K562 (cell line): Measurements from ENCODE around the gene TCF4. TPM values are rescaled to one million over a fixed set of nuclear protein-coding genes. Genes with fewer than 3 reads are reported as not detected.

Experiments used
- ATAC-seq: fragments of 200-7000 bp; cut with Tn5 transposase; 3 replicates; pipeline ENCODE4 v1.9.1; 2020; ENCODE audit warnings: moderate library complexity
- BruUV-seq: library from RNA; stranded (reverse); fragments of 400-500 nt; replicated peaks from 2 replicates; lab custom pipeline; 2021; lab: Mats Ljungman, UMichigan
- CTCF ChIA-PET: fragments of 300-600 bp; formaldehyde crosslinking; extraction: SDS; loops from one replicate; lab custom pipeline; 2021; ENCODE audit warnings: low intra/inter-chr PET ratio; lab: Yijun Ruan, JAX
- POLR2A ChIA-PET: fragments of 300-600, 350-650 bp; sonication (Branson Sonifier 250); formaldehyde crosslinking; extraction: SDS; loops from one replicate; lab custom pipeline; 2021; ENCODE audit warnings: antibody characterized with exemption, inconsistent platforms; lab: Yijun Ruan, JAX
- DNase-seq, 4 experiments: peaks; one replicate each; pipeline versions ENCODE4 v3.0.0 to v3.0.0-alpha.2; 2011 to 2018; ENCODE audit warnings: low spot score in 3 of 4, mixed read lengths in 3 of 4; ENCODE audit errors: extremely low read depth in 1 of 4
- FAIRE-seq: peaks from 2 replicates; lab custom pipeline; 2011; peaks lifted over from hg19 to GRCh38; lab: Jason Lieb, UNC
- H2AFZ ChIP-seq: 2 replicates; pipeline ENCODE4 v1.6.0; 2011; ENCODE audit warnings: low read depth, low read length, control low read depth, inconsistent platforms
- H3K27ac ChIP-seq: fragments of 200-600 bp; 3 replicates; pipeline ENCODE4 v1.8.0; 2011; ENCODE audit warnings: low read depth, mild to moderate bottlenecking, control low read depth, inconsistent platforms, low read length, moderate library complexity, mixed read lengths; ENCODE audit errors: extremely low read depth
- H3K27me3 ChIP-seq, 2 experiments: fragments of 300-600 bp in 1 of 2; 2 replicates in 1 of 2; 3 replicates in 1 of 2; pipeline versions ENCODE4 v1.6.0 to v1.8.0; 2011; ENCODE audit warnings: inconsistent platforms in 2 of 2, low read length in 2 of 2, mild to moderate bottlenecking in 1 of 2, mixed read lengths in 1 of 2, moderate library complexity in 1 of 2; ENCODE audit not compliant: control insufficient read depth in 2 of 2, insufficient read depth in 2 of 2
- H3K36me3 ChIP-seq: fragments of 300-600 bp; 3 replicates; pipeline ENCODE4 v1.8.0; 2011; ENCODE audit warnings: mild to moderate bottlenecking, low read length, inconsistent platforms; ENCODE audit not compliant: control insufficient read depth, insufficient read depth
- H3K4me1 ChIP-seq, 2 experiments: fragments of 200-600 bp in 1 of 2; replicated peaks in 1 of 2; 2 replicates in 1 of 2; 3 replicates in 1 of 2; pipeline versions ENCODE4 v1.5.1 to v1.8.0; 2011; ENCODE audit warnings: inconsistent platforms in 2 of 2, low read length in 2 of 2, mild to moderate bottlenecking in 1 of 2, mixed read lengths in 1 of 2, moderate library complexity in 1 of 2; ENCODE audit not compliant: control insufficient read depth in 2 of 2, insufficient read depth in 2 of 2
- H3K4me2 ChIP-seq: 2 replicates; pipeline ENCODE4 v1.6.1; 2011; ENCODE audit warnings: low read length, control low read depth, inconsistent platforms, mixed read lengths; ENCODE audit not compliant: insufficient read depth
- H3K4me3 ChIP-seq: fragments of 200-600 bp; sonication (generic), shearing (Covaris generic); 2 replicates; pipeline ENCODE4 v1.5.1; 2016; ENCODE audit warnings: control low read depth, inconsistent platforms
- H3K79me2 ChIP-seq: fragments of 200-600 bp; 3 replicates; pipeline ENCODE4 v1.8.0; 2011; ENCODE audit warnings: low read length, inconsistent platforms; ENCODE audit not compliant: control insufficient read depth, insufficient read depth
- H3K9ac ChIP-seq, 2 experiments: 2 replicates each; pipeline versions ENCODE4 v1.6.0 to v1.6.1; 2011; ENCODE audit warnings: low read depth in 2 of 2, low read length in 2 of 2, control low read depth in 1 of 2, inconsistent platforms in 1 of 2, mild to moderate bottlenecking in 1 of 2, mixed read lengths in 1 of 2; ENCODE audit not compliant: insufficient read depth in 1 of 2
- H3K9me1 ChIP-seq: one replicate; pipeline ENCODE4 v1.6.0; 2011; ENCODE audit warnings: inconsistent platforms, mild to moderate bottlenecking, low read length, moderate library complexity; ENCODE audit not compliant: control insufficient read depth, insufficient read depth
- H3K9me3 ChIP-seq: replicated peaks from 2 replicates; pipeline ENCODE4 v1.5.1; 2011; ENCODE audit warnings: low read depth, low read length, inconsistent platforms; ENCODE audit not compliant: control insufficient read depth, insufficient read depth
- H4K20me1 ChIP-seq: replicated peaks from 2 replicates; pipeline ENCODE4 v1.6.1; 2011; ENCODE audit warnings: low read length, inconsistent platforms, mixed read lengths; ENCODE audit not compliant: control insufficient read depth, insufficient read depth
- BRCA1 ChIP-seq, 2 experiments: fragments of 450-650 bp in 1 of 2; sonication (generic) in 1 of 2; formaldehyde crosslinking in 1 of 2; IDR thresholded peaks; 2 replicates each; pipeline versions ENCODE4 v1.5.0 to v1.6.1; 2017 to 2020; ENCODE audit warnings: mild to moderate bottlenecking in 1 of 2, missing genetic modification reagents in 1 of 2
- CCNT2 ChIP-seq: IDR thresholded peaks from 2 replicates; pipeline ENCODE4 v1.6.1; 2011; ENCODE audit warnings: borderline replicate concordance, low read depth, mild to moderate bottlenecking, moderate library complexity, mixed read lengths, low read length; ENCODE audit not compliant: insufficient read length; ENCODE audit errors: extremely low read depth
- CREB5 ChIP-seq: fragments of 250-450 bp; sonication (Bioruptor Pico); IDR thresholded peaks from 2 replicates; pipeline ENCODE4 v1.5.0; 2020; ENCODE audit warnings: mild to moderate bottlenecking
- PPARD ChIP-seq: fragments of 250-450 bp; sonication (Bioruptor Pico); IDR thresholded peaks from 2 replicates; pipeline ENCODE4 v1.8.0; 2022; ENCODE audit warnings: inconsistent platforms, mild to moderate bottlenecking, moderate library complexity
- TEAD1 ChIP-seq, 2 experiments: fragments of 450-650 bp in 1 of 2; sonication (generic) in 1 of 2; formaldehyde crosslinking; IDR thresholded peaks; 2 replicates each; pipeline versions ENCODE4 v1.4.0 to v1.8.0; 2020 to 2022; ENCODE audit warnings: mild to moderate bottlenecking in 2 of 2, missing genetic modification reagents in 1 of 2
- UBTF ChIP-seq, 2 experiments: IDR thresholded peaks; 2 replicates each; pipeline ENCODE4 v1.6.1; 2012; ENCODE audit warnings: improper control_type of control experiment in 2 of 2, low read depth in 2 of 2, low read length in 2 of 2, borderline replicate concordance in 1 of 2
- ZNF518B ChIP-seq: fragments of 250-450 bp; sonication (Bioruptor Pico); IDR thresholded peaks from 2 replicates; pipeline ENCODE4 v1.5.0; 2021; ENCODE audit warnings: mild to moderate bottlenecking, moderate library complexity
- ZNF551 ChIP-seq: fragments of 250-450 bp; sonication (Bioruptor Pico); IDR thresholded peaks from 2 replicates; pipeline ENCODE4 v1.5.0; 2021; ENCODE audit warnings: mild to moderate bottlenecking, moderate library complexity
- ZNF77 ChIP-seq: fragments of 250-450 bp; sonication (Bioruptor Pico); IDR thresholded peaks from 2 replicates; pipeline ENCODE4 v1.5.0; 2020
- ZNF79 ChIP-seq: fragments of 250-450 bp; sonication (Bioruptor Pico); IDR thresholded peaks from 2 replicates; pipeline ENCODE4 v1.4.0; 2020; ENCODE audit warnings: low read depth, mild to moderate bottlenecking, moderate library complexity
- WGBS: fragments of 100-300 bp; shearing (Covaris generic); methylation state at CpG from one replicate; pipeline ENCODE4 v1.1.6; 2016; ENCODE audit warnings: low coverage, mixed read lengths; ENCODE audit not compliant: insufficient coverage; ENCODE audit errors: missing lambda C conversion rate; 5-methylcytosine and 5-hydroxymethylcytosine counted together
- in situ Hi-C: fragments of 300-500 bp; cut with MboI; formaldehyde crosslinking; loops from 4 replicates; pipeline ENCODE4 v1.15.0; 2018; ENCODE audit warnings: inconsistent platforms, mixed read lengths
- intact Hi-C: fragments of 100-400 bp; cut with micrococcal nuclease; formaldehyde crosslinking; loops from 2 replicates; pipeline ENCODE4 v1.14.2; 2022
- polyA plus RNA-seq, 8 experiments: library from polyadenylated mRNA; depleted of rRNA in 4 of 8; stranded (reverse) in 5 of 8; unstranded in 3 of 8; fragments of >200 nt; fragmentation: Nextera tagmentation in 2 of 8; fragmentation: Illumina TruSeq in 1 of 8; extraction: Ambion mirVana in 2 of 8; extraction: Trizol in 1 of 8; gene quantifications; 2 replicates each; pipeline versions ENCODE4 v1.2.1 to v1.2.3, GENCODE V29; 2011 to 2014; ENCODE audit warnings: inconsistent platforms in 1 of 8, missing spikeins in 1 of 8
- total RNA-seq, 7 experiments: library from RNA; depleted of rRNA in 6 of 7; stranded (reverse); fragments of >200 nt in 6 of 7; fragmentation: Illumina TruSeq in 2 of 7; extraction: Trizol in 2 of 7; gene quantifications; 2 replicates each; pipeline versions ENCODE4 v1.2.1 to v1.2.3, GENCODE V29; 2011 to 2021; ENCODE audit warnings: low replicate concordance in 1 of 7

TCF4 gene
- total and polyA plus RNA-seq, 9 of the 15 experiments (the other 6 are each of a cell fraction or from before 2014, with no cell fraction given) = 4.8 to 24.7 (median 15.2) TPM

GRCh38 chr18:55461848-55462247, 126.1 kb downstream of the TCF4 start:
- no peak overlapping the region for H2AFZ ChIP-seq
- FAIRE-seq = no peak
- H4K20me1 ChIP-seq = no peaks in the 10 kb centered on the region
- CTCF ChIA-PET = no interaction called here
- H3K36me3 ChIP-seq = peaks cover 3% of the 10 kb centered on the region; the same call in 1 of the 3 replicates
- BruUV-seq = no TSS peak
- in situ Hi-C loops = no loop called here
- no peaks in the 10 kb centered on the region for H3K27me3 ChIP-seq
- intact Hi-C loops = no loop called here
- no peaks in the 10 kb centered on the region; a peak in 1 of 5 replicates for H3K4me1 ChIP-seq
- H3K9me1 ChIP-seq = no peaks in the 10 kb centered on the region
- POLR2A ChIA-PET = no interaction called here
- 78% methylated on average over 2 of the region's 4 CpGs for WGBS
- no peak for TF ChIP-seq ZNF77 (CRISPR knock-in tag)
- no peak for TF ChIP-seq ZNF518B
- TF ChIP-seq ZNF79 (CRISPR knock-in tag) = no peak
- TF ChIP-seq TEAD1 (CRISPR knock-in tag; IDR thresholded peaks at IDR 0.05) = no peak
- no peak for TF ChIP-seq CREB5 (CRISPR knock-in tag)
- TF ChIP-seq UBTF (IDR thresholded peaks at IDR 0.05; ENCODE audit: borderline replicate concordance in 1 of 2, low read depth in 2 of 2, low read length in 2 of 2) = no peak
- no peak for TF ChIP-seq BRCA1 (IDR thresholded peaks at IDR 0.05)
- TF ChIP-seq BRCA1 (CRISPR knock-in tag; IDR thresholded peaks at IDR 0.05) = no peak
- no peak for TF ChIP-seq ZNF551 (CRISPR knock-in tag)
- TF ChIP-seq CCNT2 = no peak
- no peak for TF ChIP-seq PPARD (CRISPR knock-in tag)
- no peak for DNase-seq
- H3K27ac ChIP-seq = no peak overlapping the region
- H3K4me3 ChIP-seq = no peak overlapping the region
- no peak overlapping the region for H3K9ac ChIP-seq
- no peaks in the 10 kb centered on the region for H3K9me3 ChIP-seq
- ATAC-seq = no peak
- H3K4me2 ChIP-seq = no peak overlapping the region
- peaks cover 4% of the 10 kb centered on the region; the same call in 1 of the 3 replicates for H3K79me2 ChIP-seq
